NT2/D1 (cell line): ENCODE data around the gene KSR1.

Experiments
- DNase-seq: peaks from one replicate; pipeline ENCODE4 v3.0.0-alpha.2; 2011; ENCODE audit warnings: low read depth, low spot score
- H3K27me3 ChIP-seq: 2 replicates; pipeline ENCODE4 v1.6.0; 2011; ENCODE audit warnings: mild to moderate bottlenecking; ENCODE audit not compliant: insufficient read length, insufficient read depth
- H3K36me3 ChIP-seq: 2 replicates; pipeline ENCODE4 v1.6.1; 2011; ENCODE audit warnings: mild to moderate bottlenecking, low read length, mixed read lengths; ENCODE audit not compliant: insufficient read depth, insufficient read length
- H3K4me1 ChIP-seq: 2 replicates; pipeline ENCODE4 v1.5.1; 2011; ENCODE audit not compliant: insufficient read depth, insufficient read length
- H3K4me3 ChIP-seq: 2 replicates; pipeline ENCODE4 v1.5.1; 2011; ENCODE audit warnings: low read depth; ENCODE audit not compliant: insufficient read length
- H3K9ac ChIP-seq: 2 replicates; pipeline ENCODE4 v1.6.0; 2011; ENCODE audit warnings: low read depth; ENCODE audit not compliant: insufficient read length
- H3K9me3 ChIP-seq: 2 replicates; pipeline ENCODE4 v1.5.1; 2011; ENCODE audit warnings: mild to moderate bottlenecking, low read length; ENCODE audit not compliant: insufficient read depth
- SUZ12 ChIP-seq: IDR thresholded peaks from 2 replicates; pipeline ENCODE4 v1.6.1; 2011; ENCODE audit not compliant: insufficient read length, insufficient read depth; ENCODE audit errors: extremely low read depth
- YY1 ChIP-seq: IDR thresholded peaks from 2 replicates; pipeline ENCODE4 v1.6.1; 2011; ENCODE audit not compliant: insufficient read length, insufficient read depth
- ZNF274 ChIP-seq: IDR thresholded peaks from 2 replicates; pipeline ENCODE4 v1.6.1; 2011; ENCODE audit warnings: mild to moderate bottlenecking, low read depth, low read length

Gene KSR1

GRCh38 chr17:27524594-27524993, 68.3 kb downstream of the KSR1 start:
- TF ChIP-seq ZNF274 (no peak), SUZ12 (no peak), YY1 (no peak)
- no peak for DNase-seq

DNA sequence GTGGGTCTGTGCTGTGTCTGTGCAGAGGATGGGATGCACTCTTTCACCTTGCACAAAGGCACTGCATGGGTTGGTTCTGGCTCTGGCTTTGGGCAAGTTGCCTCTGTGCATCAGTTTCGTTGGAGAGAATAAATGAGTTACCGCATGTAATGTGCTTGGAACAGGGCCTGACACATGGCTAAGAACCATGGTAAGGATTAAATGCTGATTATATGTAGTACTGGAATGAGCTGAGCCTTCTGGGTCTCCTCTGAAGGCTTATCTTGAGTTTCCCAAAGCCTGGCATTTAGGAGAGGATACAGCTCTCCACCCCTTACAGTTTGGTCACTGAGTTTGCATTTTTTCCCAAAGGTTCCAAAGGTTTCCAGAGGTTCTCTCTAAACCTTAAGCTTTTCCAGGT, 69.1 kb downstream of the KSR1 start:
- no peaks in the 10 kb centered on the region for H3K36me3 ChIP-seq
- no peak for TF ChIP-seq ZNF274
- no peak for TF ChIP-seq YY1
- TF ChIP-seq SUZ12 = no peak
- no peak overlapping the region for H3K9ac ChIP-seq
- no peak for DNase-seq
- no peaks in the 10 kb centered on the region for H3K27me3 ChIP-seq
- H3K4me1 ChIP-seq = peaks cover 9% of the 10 kb centered on the region
- no peaks in the 10 kb centered on the region for H3K9me3 ChIP-seq
- no peak overlapping the region for H3K4me3 ChIP-seq

More at GRCh38 chr17:27524594-27524993, 68.3 kb downstream of the KSR1 start:
- Histone ChIP-seq H3K9ac (no peak overlapping the region), H3K27me3 (no peaks in the 10 kb centered on the region), H3K9me3 (no peaks in the 10 kb centered on the region), H3K4me1 (peaks cover 9% of the 10 kb centered on the region), H3K36me3 (no peaks in the 10 kb centered on the region), H3K4me3 (no peak overlapping the region)

- Histone ChIP-seq H3K9ac (no peak overlapping the region), H3K4me1 (peaks cover 9% of the 10 kb centered on the region), H3K36me3 (no peaks in the 10 kb centered on the region), H3K9me3 (no peaks in the 10 kb centered on the region), H3K4me3 (no peak overlapping the region), H3K27me3 (no peaks in the 10 kb centered on the region)
- TF ChIP-seq ZNF274 (no peak), YY1 (no peak), SUZ12 (no peak)
- DNase-seq = no peak
These were observed 69.8 kb downstream of the KSR1 start for GRCh38 chr17:27525836-27526603.

- Histone ChIP-seq H3K4me1 (peaks cover 11% of the 10 kb centered on the region), H3K27me3 (no peaks in the 10 kb centered on the region), H3K9me3 (no peaks in the 10 kb centered on the region), H3K36me3 (no peaks in the 10 kb centered on the region), H3K4me3 (no peak overlapping the region), H3K9ac (no peak overlapping the region)
- TF ChIP-seq ZNF274 = no peak
- DNase-seq = no peak
These were observed 70.4 kb downstream of the KSR1 start for GRCh38 chr17:27526604-27527002.

- H3K9ac ChIP-seq = no peak overlapping the region
- no peak for DNase-seq
- no peak overlapping the region for H3K4me3 ChIP-seq
- peaks cover 19% of the 10 kb centered on the region for H3K4me1 ChIP-seq
- TF ChIP-seq YY1 = no peak
- TF ChIP-seq SUZ12 = no peak
- TF ChIP-seq ZNF274 = no peak
- H3K27me3 ChIP-seq = no peaks in the 10 kb centered on the region
- H3K9me3 ChIP-seq = no peaks in the 10 kb centered on the region
- no peaks in the 10 kb centered on the region for H3K36me3 ChIP-seq
These were observed 73.1 kb downstream of the KSR1 start for GRCh38 chr17:27529230-27529796.

DNA sequence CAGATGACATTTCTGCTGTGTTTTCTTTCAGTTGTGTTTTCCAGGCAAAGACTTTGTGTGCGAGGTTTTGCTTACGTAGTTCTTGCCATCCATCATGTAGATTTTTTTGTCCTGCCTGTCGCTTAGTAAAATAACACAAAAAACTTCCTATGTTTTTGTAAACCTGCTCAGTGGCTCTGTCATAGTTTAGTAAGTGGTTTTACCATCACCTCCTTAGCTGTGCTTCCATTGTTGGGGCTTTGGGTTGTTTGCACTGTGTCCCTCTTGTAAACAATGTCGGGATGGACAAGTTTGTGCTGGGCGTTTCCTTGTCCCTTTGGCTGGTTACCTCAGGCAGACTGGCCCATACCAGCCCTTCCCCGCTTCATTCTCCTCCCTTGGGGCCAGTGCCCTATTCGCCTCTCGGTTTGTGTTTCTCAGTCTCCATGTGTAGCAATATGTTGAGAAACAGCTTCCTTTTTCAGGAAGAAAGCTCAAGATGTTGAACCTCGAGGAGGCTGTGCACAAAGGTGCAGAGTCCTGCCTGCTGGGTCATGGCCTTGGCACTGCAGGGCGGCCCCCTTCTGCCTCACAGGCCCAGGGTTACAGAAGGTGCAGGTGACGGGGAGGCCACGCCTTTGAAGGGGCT, 74.6 kb downstream of the KSR1 start:
- Histone ChIP-seq H3K36me3 (no peaks in the 10 kb centered on the region), H3K4me3 (no peak overlapping the region), H3K9me3 (no peaks in the 10 kb centered on the region), H3K4me1 (peaks cover 22% of the 10 kb centered on the region), H3K27me3 (no peaks in the 10 kb centered on the region), H3K9ac (no peak overlapping the region)
- no peak for DNase-seq
- TF ChIP-seq YY1 = no peak
- TF ChIP-seq ZNF274 = no peak
- no peak for TF ChIP-seq SUZ12

DNA sequence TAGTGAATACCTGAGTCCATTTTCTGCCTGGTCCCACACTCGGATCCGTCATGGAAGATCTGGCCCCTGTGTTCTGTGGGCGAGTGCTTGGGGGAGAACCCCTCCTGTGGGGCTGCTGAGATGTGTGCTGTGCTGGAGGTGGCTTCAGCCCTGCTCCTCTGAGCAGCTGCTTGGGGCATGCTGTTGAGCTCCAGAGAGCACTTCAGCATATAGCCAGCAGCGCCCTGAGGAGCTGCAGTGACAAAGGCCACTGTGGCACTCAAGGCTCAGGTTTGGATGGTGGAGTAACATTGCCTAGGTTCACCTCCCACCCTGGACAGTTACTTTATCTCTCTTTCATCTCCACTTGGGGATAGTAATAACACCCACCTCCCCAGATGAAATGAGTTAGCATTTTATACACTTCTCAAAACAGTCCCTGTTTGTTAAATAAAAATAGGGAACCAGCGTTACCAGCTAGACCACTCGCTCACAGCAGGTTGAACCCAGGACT, 75.3 kb downstream of the KSR1 start:
- Histone ChIP-seq H3K9me3 (no peaks in the 10 kb centered on the region), H3K4me1 (peaks cover 19% of the 10 kb centered on the region), H3K36me3 (no peaks in the 10 kb centered on the region), H3K9ac (no peak overlapping the region), H3K4me3 (no peak overlapping the region), H3K27me3 (no peaks in the 10 kb centered on the region)
- no peak for TF ChIP-seq YY1
- no peak for DNase-seq
